ENCODE results near the gene CIBAR2. TPM values are rescaled to one million over a fixed set of nuclear protein-coding genes. Genes with fewer than 3 reads are reported as not detected.
A peak's percentile ranks its signal among the peaks of the same experiment; 100 is the strongest.

Gene CIBAR2
- not detected in 2 replicates for total RNA-seq
- 0.10 TPM in 1 of 2 replicates, not detected in the other for polyA plus RNA-seq
- polyA plus RNA-seq (2012) = not detected in 2 replicates
- polyA minus RNA-seq (ENCODE audit: low replicate concordance) = not detected in 2 replicates

DNA sequence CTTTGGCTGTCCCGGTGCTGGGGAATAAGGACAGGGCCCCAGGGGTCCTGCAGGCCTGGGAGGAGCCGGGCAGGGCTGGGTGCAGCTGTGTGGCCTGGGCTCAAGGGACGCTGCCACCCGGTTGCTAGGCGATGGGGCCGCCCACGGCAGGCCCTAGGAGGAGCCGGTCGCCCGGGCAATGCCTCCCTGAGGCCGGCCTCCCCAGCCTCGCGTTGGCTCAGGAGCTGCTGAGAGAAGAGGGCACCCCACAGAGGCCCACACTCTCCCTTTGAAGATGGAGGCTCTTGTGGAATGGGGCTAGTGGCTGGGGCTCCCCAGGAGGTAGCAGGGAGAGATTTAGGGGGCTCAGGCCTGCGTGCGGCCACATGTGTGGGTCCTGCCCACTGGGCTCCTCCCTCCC, at the start of gene CIBAR2:
CIBAR2 (minus strand) TSS at position 109 of the 400 bp plus-strand sequence. CDS start 120 bp downstream, outside the sequence.
- TF ChIP-seq, protein P1, sequence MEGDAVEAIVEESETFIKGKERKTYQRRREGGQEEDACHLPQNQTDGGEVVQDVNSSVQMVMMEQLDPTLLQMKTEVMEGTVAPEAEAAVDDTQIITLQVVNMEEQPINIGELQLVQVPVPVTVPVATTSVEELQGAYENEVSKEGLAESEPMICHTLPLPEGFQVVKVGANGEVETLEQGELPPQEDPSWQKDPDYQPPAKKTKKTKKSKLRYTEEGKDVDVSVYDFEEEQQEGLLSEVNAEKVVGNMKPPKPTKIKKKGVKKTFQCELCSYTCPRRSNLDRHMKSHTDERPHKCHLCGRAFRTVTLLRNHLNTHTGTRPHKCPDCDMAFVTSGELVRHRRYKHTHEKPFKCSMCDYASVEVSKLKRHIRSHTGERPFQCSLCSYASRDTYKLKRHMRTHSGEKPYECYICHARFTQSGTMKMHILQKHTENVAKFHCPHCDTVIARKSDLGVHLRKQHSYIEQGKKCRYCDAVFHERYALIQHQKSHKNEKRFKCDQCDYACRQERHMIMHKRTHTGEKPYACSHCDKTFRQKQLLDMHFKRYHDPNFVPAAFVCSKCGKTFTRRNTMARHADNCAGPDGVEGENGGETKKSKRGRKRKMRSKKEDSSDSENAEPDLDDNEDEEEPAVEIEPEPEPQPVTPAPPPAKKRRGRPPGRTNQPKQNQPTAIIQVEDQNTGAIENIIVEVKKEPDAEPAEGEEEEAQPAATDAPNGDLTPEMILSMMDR (conservative IDR thresholded peaks at IDR 0.05 in 1 of 2, IDR thresholded peaks at IDR 0.05 in 1 of 2; ENCODE audit: low read depth in 1 of 2, low read length in 2 of 2) = no peak
- TF ChIP-seq EZH2 (IDR thresholded peaks at IDR 0.05; ENCODE audit: low read length, missing control alignments) = no peak
- H3K36me3 ChIP-seq (ENCODE audit: control insufficient read depth, insufficient read depth, low read length) = no peaks in the 10 kb centered on the region
- no peaks in the 10 kb centered on the region for H4K20me1 ChIP-seq (ENCODE audit: control insufficient read depth, extremely low read depth, insufficient read depth, low read length)
- peaks cover 4% of the 10 kb centered on the region for H3K4me1 ChIP-seq (ENCODE audit: control insufficient read depth, extremely low read depth, insufficient read depth, low read length)
- no peak within 1 kb of the TSS for H3K9ac ChIP-seq (ENCODE audit: insufficient read depth, low read length)
- no peaks in the 10 kb centered on the region for H3K27me3 ChIP-seq (ENCODE audit: control insufficient read depth, insufficient read depth, low read length)
- no peak within 1 kb of the TSS for H3K27ac ChIP-seq (ENCODE audit: insufficient read depth, low read length)
- no peak within 1 kb of the TSS for H3K4me2 ChIP-seq (ENCODE audit: extremely low read depth, insufficient read depth, low read length)
- H2AFZ ChIP-seq (ENCODE audit: low read length) = no peak within 1 kb of the TSS
- no peaks in the 10 kb centered on the region for H3K9me3 ChIP-seq (ENCODE audit: control insufficient read depth, insufficient read depth, low read depth, low read length)
- H3K4me3 ChIP-seq (replicated peaks in 1 of 4; ENCODE audit: control extremely low read depth in 1 of 4, insufficient read depth in 1 of 4, low read depth in 3 of 4, low read length in 4 of 4) = no peak within 1 kb of the TSS
- no peak for DNase-seq (ENCODE audit: low read depth in 2 of 2)
- H3K79me2 ChIP-seq (ENCODE audit: control insufficient read depth, insufficient read depth, low read length) = no peaks in the 10 kb centered on the region

DNA sequence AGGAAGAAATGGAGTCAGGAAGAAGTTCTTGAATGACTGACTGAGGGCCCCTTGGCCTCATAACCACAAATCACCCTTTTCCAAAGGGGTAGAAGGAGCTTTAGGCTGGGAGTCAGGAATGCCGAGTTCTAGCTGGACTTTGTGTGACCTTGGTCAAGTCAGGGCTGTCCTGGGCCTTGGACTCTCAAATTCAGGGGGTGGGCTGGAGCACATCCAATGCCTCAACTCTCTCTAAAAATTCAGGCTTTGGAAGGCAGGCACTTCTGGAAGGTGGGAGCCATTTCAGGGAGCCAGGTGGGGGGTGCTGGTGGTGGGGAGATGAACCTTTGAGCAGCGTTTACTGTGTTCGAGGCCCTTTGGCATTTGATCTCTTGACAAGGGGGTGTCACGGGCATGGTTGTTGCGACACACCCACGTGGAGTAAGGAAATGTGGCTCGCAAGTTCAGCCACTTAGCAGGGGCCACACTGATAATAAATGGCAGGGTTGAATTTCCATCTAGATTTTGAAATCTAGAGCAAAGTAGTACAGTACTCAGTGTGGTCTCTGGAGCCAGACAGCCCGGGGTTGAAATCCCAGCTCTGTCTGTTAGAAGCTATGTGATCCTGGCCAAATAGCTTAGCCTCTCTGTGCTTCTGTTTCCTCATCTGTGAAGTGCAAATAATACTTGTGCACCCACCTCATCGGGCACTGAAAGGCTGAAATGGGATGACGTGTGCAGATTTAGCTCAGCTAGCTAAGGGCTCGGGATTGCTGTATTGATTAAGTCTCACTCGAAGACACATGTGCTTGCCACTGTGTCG, 47.1 kb upstream of the CIBAR2 start:
- H3K27ac ChIP-seq (ENCODE audit: insufficient read depth, low read length) = no peak overlapping the region
- no peaks in the 10 kb centered on the region for H3K79me2 ChIP-seq (ENCODE audit: control insufficient read depth, insufficient read depth, low read length)
- no peaks in the 10 kb centered on the region for H3K9me3 ChIP-seq (ENCODE audit: control insufficient read depth, insufficient read depth, low read depth, low read length)
- H4K20me1 ChIP-seq (ENCODE audit: control insufficient read depth, extremely low read depth, insufficient read depth, low read length) = no peaks in the 10 kb centered on the region
- no peak for TF ChIP-seq EZH2 (IDR thresholded peaks at IDR 0.05; ENCODE audit: low read length, missing control alignments)
- TF ChIP-seq, protein P1 (conservative IDR thresholded peaks at IDR 0.05 in 1 of 2, IDR thresholded peaks at IDR 0.05 in 1 of 2; ENCODE audit: low read depth in 1 of 2, low read length in 2 of 2) = no peak
- peaks cover 21% of the 10 kb centered on the region for H3K4me1 ChIP-seq (ENCODE audit: control insufficient read depth, extremely low read depth, insufficient read depth, low read length)
- no peak overlapping the region for H2AFZ ChIP-seq (ENCODE audit: low read length)
- no peak overlapping the region for H3K4me2 ChIP-seq (ENCODE audit: extremely low read depth, insufficient read depth, low read length)
- H3K9ac ChIP-seq (ENCODE audit: insufficient read depth, low read length) = no peak overlapping the region
- no peaks in the 10 kb centered on the region for H3K36me3 ChIP-seq (ENCODE audit: control insufficient read depth, insufficient read depth, low read length)
- peak in 1 of 2 donors; percentile 39 for DNase-seq (ENCODE audit: low read depth in 2 of 2)
- no peaks in the 10 kb centered on the region for H3K27me3 ChIP-seq (ENCODE audit: control insufficient read depth, insufficient read depth, low read length)
- no peak overlapping the region for H3K4me3 ChIP-seq (replicated peaks in 1 of 4; ENCODE audit: control extremely low read depth in 1 of 4, insufficient read depth in 1 of 4, low read depth in 3 of 4, low read length in 4 of 4)

- no peaks in the 10 kb centered on the region for H3K79me2 ChIP-seq (ENCODE audit: control insufficient read depth, insufficient read depth, low read length)
- H3K4me1 ChIP-seq (ENCODE audit: control insufficient read depth, extremely low read depth, insufficient read depth, low read length) = peaks cover 21% of the 10 kb centered on the region
- H3K27ac ChIP-seq (ENCODE audit: insufficient read depth, low read length) = no peak overlapping the region
- H4K20me1 ChIP-seq (ENCODE audit: control insufficient read depth, extremely low read depth, insufficient read depth, low read length) = no peaks in the 10 kb centered on the region
- H3K36me3 ChIP-seq (ENCODE audit: control insufficient read depth, insufficient read depth, low read length) = no peaks in the 10 kb centered on the region
- DNase-seq (ENCODE audit: low read depth in 2 of 2) = no peak
- H3K4me2 ChIP-seq (ENCODE audit: extremely low read depth, insufficient read depth, low read length) = no peak overlapping the region
- no peak for TF ChIP-seq EZH2 (IDR thresholded peaks at IDR 0.05; ENCODE audit: low read length, missing control alignments)
- TF ChIP-seq, protein P1 (conservative IDR thresholded peaks at IDR 0.05 in 1 of 2, IDR thresholded peaks at IDR 0.05 in 1 of 2; ENCODE audit: low read depth in 1 of 2, low read length in 2 of 2) = no peak
- no peak overlapping the region for H3K9ac ChIP-seq (ENCODE audit: insufficient read depth, low read length)
- H3K27me3 ChIP-seq (ENCODE audit: control insufficient read depth, insufficient read depth, low read length) = no peaks in the 10 kb centered on the region
- H2AFZ ChIP-seq (ENCODE audit: low read length) = no peak overlapping the region
- H3K9me3 ChIP-seq (ENCODE audit: control insufficient read depth, insufficient read depth, low read depth, low read length) = no peaks in the 10 kb centered on the region
- H3K4me3 ChIP-seq (replicated peaks in 1 of 4; ENCODE audit: control extremely low read depth in 1 of 4, insufficient read depth in 1 of 4, low read depth in 3 of 4, low read length in 4 of 4) = no peak overlapping the region
Measured at GRCh38 chr16:85158743-85159178, 46.5 kb upstream of the CIBAR2 start.

Data from fibroblast of lung (primary cell).